HAP-1 (cell line): ENCODE measurements around the gene PRKCE.

Source experiments
- DNase-seq, 2 experiments: peaks; one replicate each; pipeline ENCODE4 v3.0.0-alpha.2; 2016 to 2020; ENCODE audit warnings: low spot score in 2 of 2
- H3K27me3 ChIP-seq: fragments of 250-450 bp; sonication (Bioruptor Pico); 2 replicates; pipeline ENCODE4 v1.5.1; 2020; ENCODE audit warnings: low read depth, mild to moderate bottlenecking, moderate library complexity
- H3K36me3 ChIP-seq: fragments of 250-450 bp; sonication (Bioruptor Pico); replicated peaks from 2 replicates; pipeline ENCODE4 v1.5.1; 2020; ENCODE audit warnings: mild to moderate bottlenecking
- H3K4me1 ChIP-seq: fragments of 250-450 bp; sonication (Bioruptor Pico); 2 replicates; pipeline ENCODE4 v1.5.1; 2020; ENCODE audit warnings: mild to moderate bottlenecking
- H3K4me3 ChIP-seq: fragments of 250-450 bp; sonication (Bioruptor Pico); 2 replicates; pipeline ENCODE4 v1.5.1; 2020; ENCODE audit warnings: mild to moderate bottlenecking, moderate library complexity
- H3K9me3 ChIP-seq: fragments of 250-450 bp; sonication (Bioruptor Pico); 2 replicates; pipeline ENCODE4 v1.5.1; 2020; ENCODE audit warnings: mild to moderate bottlenecking, moderate library complexity
- in situ Hi-C: fragments of 300-500 bp; cut with MboI; formaldehyde crosslinking; loops from 3 replicates; pipeline ENCODE4 v1.14.3; 2020; ENCODE audit warnings: low sequenced_read_pairs, inconsistent platforms, mixed read lengths

PRKCE gene

DNA sequence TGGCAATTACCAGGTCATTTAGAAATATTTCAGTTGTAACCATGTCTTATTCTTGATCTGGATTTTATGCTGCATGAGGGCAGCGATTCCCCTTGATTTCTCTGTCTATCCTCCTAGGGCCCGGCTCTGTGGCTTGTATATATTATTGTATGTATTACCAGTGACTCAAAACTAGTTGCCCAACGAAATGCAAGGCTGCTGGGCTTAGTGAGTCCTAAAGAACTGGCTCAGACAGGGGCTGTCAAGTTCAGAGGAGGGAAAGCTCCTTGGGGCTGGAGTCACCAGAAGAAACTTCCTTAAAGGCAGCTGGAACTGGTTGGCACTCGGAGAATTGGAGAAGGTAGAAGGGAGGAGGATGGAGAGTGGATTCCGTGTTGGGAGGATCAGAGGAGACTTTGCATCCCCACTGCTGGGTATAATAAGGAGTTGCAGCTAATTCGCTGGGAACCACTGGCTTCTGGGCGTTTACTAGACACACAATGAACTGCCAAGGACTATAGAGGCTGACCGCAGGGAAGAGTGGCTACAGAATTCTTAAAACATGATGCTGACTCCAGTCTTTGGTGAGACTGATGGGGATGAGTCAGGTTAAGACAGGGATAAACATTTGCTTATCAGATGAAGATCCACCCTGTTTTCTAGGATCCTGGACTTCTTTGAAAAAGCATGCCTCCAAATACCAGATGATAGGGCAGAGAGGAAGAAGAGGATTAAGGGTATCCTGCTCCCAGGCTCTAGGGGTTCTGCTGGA is 104.3 kb downstream of the PRKCE start:
- DNase-seq = no peak
- Histone ChIP-seq H3K27me3 (no peaks in the 10 kb centered on the region), H3K9me3 (no peaks in the 10 kb centered on the region), H3K4me3 (no peak overlapping the region), H3K4me1 (no peaks in the 10 kb centered on the region), H3K36me3 (no peaks in the 10 kb centered on the region)
- in situ Hi-C loops = no loop called here

- in situ Hi-C loops = no loop called here
- Histone ChIP-seq H3K4me1 (no peaks in the 10 kb centered on the region), H3K4me3 (no peak overlapping the region), H3K9me3 (no peaks in the 10 kb centered on the region), H3K36me3 (no peaks in the 10 kb centered on the region), H3K27me3 (no peaks in the 10 kb centered on the region)
- no peak for DNase-seq
Measured at GRCh38 chr2:45758018-45758417, 106.5 kb downstream of the PRKCE start.

GRCh38 chr2:45759310-45759851 is 107.9 kb downstream of the PRKCE start:
- in situ Hi-C loops = no loop called here
- Histone ChIP-seq H3K9me3 (no peaks in the 10 kb centered on the region), H3K36me3 (no peaks in the 10 kb centered on the region), H3K27me3 (no peaks in the 10 kb centered on the region), H3K4me3 (no peak overlapping the region), H3K4me1 (no peaks in the 10 kb centered on the region)
- no peak for DNase-seq

DNA sequence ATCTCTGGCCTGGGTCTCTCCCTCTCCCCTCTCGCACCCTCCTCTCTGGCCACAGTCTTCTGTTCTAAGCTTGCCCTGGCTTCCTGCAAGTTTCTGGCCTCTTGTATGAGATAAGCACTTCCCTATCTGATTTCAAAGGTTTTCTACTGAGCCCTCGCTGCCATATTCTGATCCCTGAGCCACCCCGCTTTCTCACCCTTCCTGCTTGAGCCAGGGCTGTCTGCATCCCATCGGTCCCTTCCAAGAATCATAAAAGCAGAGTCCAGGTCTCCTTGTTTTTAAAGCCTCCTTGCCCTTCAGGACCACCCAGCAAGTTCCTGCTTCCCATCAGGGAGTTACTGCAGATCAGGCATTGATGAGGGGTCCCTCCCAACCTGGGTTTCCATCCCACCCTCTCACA is 110.2 kb downstream of the PRKCE start:
- in situ Hi-C loops = no loop called here
- H3K27me3 ChIP-seq = no peaks in the 10 kb centered on the region
- H3K4me1 ChIP-seq = no peaks in the 10 kb centered on the region
- H3K36me3 ChIP-seq = no peaks in the 10 kb centered on the region
- no peak overlapping the region for H3K4me3 ChIP-seq
- no peak for DNase-seq
- H3K9me3 ChIP-seq = no peaks in the 10 kb centered on the region

DNA sequence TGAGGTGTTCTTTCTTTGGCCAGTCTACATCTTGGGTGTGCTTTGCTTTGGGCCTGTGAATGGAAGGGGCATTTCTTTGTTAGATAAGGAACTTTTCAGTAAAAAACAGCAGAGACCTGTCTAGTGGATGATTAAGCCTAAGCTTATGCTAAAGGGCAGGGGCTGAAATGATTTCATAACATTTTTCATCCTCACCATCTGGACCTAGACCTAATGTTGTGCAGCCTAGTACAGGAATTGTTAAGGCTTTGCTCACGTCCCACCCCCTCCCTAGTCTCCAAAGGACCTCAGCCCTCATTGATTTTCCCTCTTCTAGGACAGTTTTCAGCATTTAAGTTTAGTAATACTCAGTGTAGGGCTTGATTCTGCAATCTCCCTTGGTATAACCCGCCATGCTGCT is 111.8 kb downstream of the PRKCE start:
- H3K4me3 ChIP-seq = no peak overlapping the region

GRCh38 chr2:45763797-45764196 is 112.3 kb downstream of the PRKCE start:
- Histone ChIP-seq H3K27me3 (no peaks in the 10 kb centered on the region), H3K36me3 (no peaks in the 10 kb centered on the region), H3K4me1 (no peaks in the 10 kb centered on the region), H3K9me3 (no peaks in the 10 kb centered on the region), H3K4me3 (no peak overlapping the region)
- in situ Hi-C loops = no loop called here
- no peak for DNase-seq

More for the DNA sequence above, 111.8 kb downstream of the PRKCE start:
- Histone ChIP-seq H3K4me1 (no peaks in the 10 kb centered on the region), H3K36me3 (no peaks in the 10 kb centered on the region), H3K27me3 (no peaks in the 10 kb centered on the region), H3K9me3 (no peaks in the 10 kb centered on the region)
- DNase-seq = no peak
- in situ Hi-C loops = no loop called here

- no peaks in the 10 kb centered on the region for H3K4me1 ChIP-seq
- no peaks in the 10 kb centered on the region for H3K27me3 ChIP-seq
- no peak for DNase-seq
- H3K9me3 ChIP-seq = no peaks in the 10 kb centered on the region
- H3K4me3 ChIP-seq = no peak overlapping the region
- in situ Hi-C loops = no loop called here
- H3K36me3 ChIP-seq = no peaks in the 10 kb centered on the region
Measured at GRCh38 chr2:45765007-45765727, 113.7 kb downstream of the PRKCE start.

DNA sequence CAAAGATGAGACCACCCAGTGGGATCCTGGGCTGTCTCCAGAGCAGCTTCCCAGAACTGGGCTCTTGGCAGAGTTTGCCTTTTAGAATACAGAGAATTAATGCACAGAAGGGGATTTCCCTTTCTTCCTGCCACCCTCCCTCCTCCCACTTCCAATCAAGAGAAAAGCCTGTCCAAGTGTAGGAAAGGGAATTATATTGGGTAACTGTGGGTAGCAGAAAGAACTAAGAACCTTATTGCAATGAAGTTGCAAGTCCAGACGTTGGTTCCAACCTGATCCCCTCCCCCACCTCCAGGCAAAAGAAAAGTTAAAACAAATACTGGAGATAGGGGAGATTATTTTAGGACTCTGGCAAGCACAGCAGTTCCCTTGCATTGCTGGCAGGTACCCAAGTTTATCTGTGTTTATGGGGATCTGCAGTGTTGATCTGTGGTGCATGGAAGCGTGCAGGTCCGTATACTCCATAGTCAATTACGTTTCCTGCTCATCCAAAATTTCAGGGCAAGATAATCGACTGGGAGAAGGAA is 114.3 kb downstream of the PRKCE start:
- no peak for DNase-seq
- no peaks in the 10 kb centered on the region for H3K9me3 ChIP-seq
- no peaks in the 10 kb centered on the region for H3K36me3 ChIP-seq
- in situ Hi-C loops = no loop called here
- no peaks in the 10 kb centered on the region for H3K27me3 ChIP-seq
- H3K4me3 ChIP-seq = no peak overlapping the region
- H3K4me1 ChIP-seq = no peaks in the 10 kb centered on the region

DNA sequence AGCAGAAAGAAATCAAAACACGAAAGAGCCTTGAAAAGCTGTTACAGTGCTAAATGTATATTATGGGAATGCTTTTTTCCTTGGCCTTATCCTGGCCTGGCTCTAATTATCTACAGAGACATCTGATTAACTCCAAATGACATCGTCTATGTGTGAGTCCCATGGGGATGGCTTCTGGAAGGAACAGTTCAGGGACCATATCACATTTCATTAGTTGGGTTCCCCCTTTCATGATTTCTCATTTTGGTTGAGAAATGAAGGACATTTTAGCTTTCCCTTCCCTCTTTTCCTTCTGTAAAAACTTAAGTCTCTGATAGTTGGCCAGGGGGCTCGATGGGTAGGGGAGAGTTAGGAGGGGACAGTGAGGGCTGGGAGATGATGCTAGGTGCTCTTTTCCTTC is 116.7 kb downstream of the PRKCE start:
- Histone ChIP-seq H3K36me3 (no peaks in the 10 kb centered on the region), H3K9me3 (no peaks in the 10 kb centered on the region), H3K27me3 (no peaks in the 10 kb centered on the region), H3K4me3 (no peak overlapping the region), H3K4me1 (no peaks in the 10 kb centered on the region)
- in situ Hi-C loops = no loop called here
- DNase-seq = no peak

DNA sequence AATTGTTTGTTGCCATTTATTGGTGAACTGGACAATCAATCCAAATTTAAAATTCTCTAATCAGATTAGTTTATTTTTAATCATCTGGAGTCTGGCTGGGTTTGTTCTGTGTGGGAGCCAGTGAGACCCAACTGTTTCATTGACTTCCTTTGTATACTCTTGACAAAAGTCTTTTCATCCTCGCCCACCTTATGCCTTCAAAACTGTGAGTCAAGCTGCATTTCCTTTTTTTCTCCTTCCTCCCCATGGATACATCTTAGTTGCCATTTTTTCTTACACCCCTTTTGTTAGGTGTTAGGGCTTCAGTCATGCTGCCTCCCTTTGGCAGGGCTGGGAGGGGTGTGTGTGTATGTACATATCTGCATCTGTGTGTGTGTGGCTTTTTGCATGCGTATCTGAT is 117.6 kb downstream of the PRKCE start:
- Histone ChIP-seq H3K4me1 (no peaks in the 10 kb centered on the region), H3K9me3 (no peaks in the 10 kb centered on the region), H3K27me3 (no peaks in the 10 kb centered on the region), H3K36me3 (no peaks in the 10 kb centered on the region), H3K4me3 (no peak overlapping the region)
- no peak for DNase-seq
- in situ Hi-C loops = no loop called here

GRCh38 chr2:45769854-45770576 is 118.5 kb downstream of the PRKCE start:
- no peaks in the 10 kb centered on the region for H3K27me3 ChIP-seq
- in situ Hi-C loops = no loop called here
- no peak for DNase-seq
- no peak overlapping the region for H3K4me3 ChIP-seq
- no peaks in the 10 kb centered on the region for H3K36me3 ChIP-seq
- no peaks in the 10 kb centered on the region for H3K9me3 ChIP-seq
- H3K4me1 ChIP-seq = no peaks in the 10 kb centered on the region

GRCh38 chr2:45770811-45771210 is 119.3 kb downstream of the PRKCE start:
- in situ Hi-C loops = no loop called here

GRCh38 chr2:45771261-45771660 is 119.8 kb downstream of the PRKCE start:
- no peaks in the 10 kb centered on the region for H3K9me3 ChIP-seq
- H3K4me3 ChIP-seq = no peak overlapping the region
- DNase-seq = no peak
- no peaks in the 10 kb centered on the region for H3K27me3 ChIP-seq
- no peaks in the 10 kb centered on the region for H3K4me1 ChIP-seq
- no peaks in the 10 kb centered on the region for H3K36me3 ChIP-seq
- in situ Hi-C loops = no loop called here

More at GRCh38 chr2:45770811-45771210, 119.3 kb downstream of the PRKCE start:
- Histone ChIP-seq H3K9me3 (no peaks in the 10 kb centered on the region), H3K36me3 (no peaks in the 10 kb centered on the region), H3K4me1 (no peaks in the 10 kb centered on the region), H3K4me3 (no peak overlapping the region), H3K27me3 (no peaks in the 10 kb centered on the region)
- DNase-seq = no peak

- no peak for DNase-seq
- Histone ChIP-seq H3K4me1 (no peaks in the 10 kb centered on the region), H3K4me3 (no peak overlapping the region), H3K36me3 (no peaks in the 10 kb centered on the region), H3K27me3 (no peaks in the 10 kb centered on the region), H3K9me3 (no peaks in the 10 kb centered on the region)
- in situ Hi-C loops = no loop called here
Measured at GRCh38 chr2:45772038-45772437, 120.6 kb downstream of the PRKCE start.
